Glutamatergic neuron (in vitro differentiated cells): ENCODE data around the gene ZNF629. TPM values are rescaled to one million over a fixed set of nuclear protein-coding genes. Genes with fewer than 3 reads are reported as not detected.

Source experiments
- DNase-seq: peaks from one replicate; pipeline ENCODE4 v3.0.0; 2022
- H3K27ac Mint-ChIP-seq: one replicate; pipeline ENCODE4 v1.8.0; 2020; ENCODE audit warnings: mild to moderate bottlenecking, mixed read lengths, inconsistent platforms; ENCODE audit not compliant: unreplicated experiment
- H3K27me3 Mint-ChIP-seq: one replicate; pipeline ENCODE4 v1.8.0; 2020; ENCODE audit warnings: mild to moderate bottlenecking, moderate library complexity, mixed read lengths, inconsistent platforms; ENCODE audit not compliant: unreplicated experiment
- H3K36me3 Mint-ChIP-seq: one replicate; pipeline ENCODE4 v1.8.0; 2020; ENCODE audit warnings: mild to moderate bottlenecking, mixed read lengths, inconsistent platforms; ENCODE audit not compliant: unreplicated experiment
- H3K4me1 Mint-ChIP-seq: one replicate; pipeline ENCODE4 v1.8.0; 2020; ENCODE audit warnings: mild to moderate bottlenecking, low read depth, mixed read lengths, inconsistent platforms; ENCODE audit not compliant: unreplicated experiment
- H3K4me3 Mint-ChIP-seq: one replicate; pipeline ENCODE4 v1.8.0; 2020; ENCODE audit warnings: mild to moderate bottlenecking, mixed read lengths, inconsistent platforms; ENCODE audit not compliant: unreplicated experiment
- H3K9me3 Mint-ChIP-seq: one replicate; pipeline ENCODE4 v1.8.0; 2020; ENCODE audit warnings: mild to moderate bottlenecking, moderate library complexity, mixed read lengths, inconsistent platforms; ENCODE audit not compliant: unreplicated experiment
- total RNA-seq: library from RNA; stranded (reverse); fragmentation: NEBNext Ultra II Directional; extraction: Animal tissue kit (Norgen Biotek cat#: 25700); gene quantifications from one replicate; pipeline ENCODE4 v1.2.1, GENCODE V29; 2021; ENCODE audit not compliant: unreplicated experiment
- TF ChIP-seq, protein P1 (sequence below): fragments of 200-600 bp; sonication (generic); IDR thresholded peaks from one replicate; pipeline ENCODE4 v1.5.0; 2021; ENCODE audit not compliant: partially characterized antibody, unreplicated experiment

Gene ZNF629
- total RNA-seq, 1 donor from 2014 or later, result 42.5 TPM

DNA sequence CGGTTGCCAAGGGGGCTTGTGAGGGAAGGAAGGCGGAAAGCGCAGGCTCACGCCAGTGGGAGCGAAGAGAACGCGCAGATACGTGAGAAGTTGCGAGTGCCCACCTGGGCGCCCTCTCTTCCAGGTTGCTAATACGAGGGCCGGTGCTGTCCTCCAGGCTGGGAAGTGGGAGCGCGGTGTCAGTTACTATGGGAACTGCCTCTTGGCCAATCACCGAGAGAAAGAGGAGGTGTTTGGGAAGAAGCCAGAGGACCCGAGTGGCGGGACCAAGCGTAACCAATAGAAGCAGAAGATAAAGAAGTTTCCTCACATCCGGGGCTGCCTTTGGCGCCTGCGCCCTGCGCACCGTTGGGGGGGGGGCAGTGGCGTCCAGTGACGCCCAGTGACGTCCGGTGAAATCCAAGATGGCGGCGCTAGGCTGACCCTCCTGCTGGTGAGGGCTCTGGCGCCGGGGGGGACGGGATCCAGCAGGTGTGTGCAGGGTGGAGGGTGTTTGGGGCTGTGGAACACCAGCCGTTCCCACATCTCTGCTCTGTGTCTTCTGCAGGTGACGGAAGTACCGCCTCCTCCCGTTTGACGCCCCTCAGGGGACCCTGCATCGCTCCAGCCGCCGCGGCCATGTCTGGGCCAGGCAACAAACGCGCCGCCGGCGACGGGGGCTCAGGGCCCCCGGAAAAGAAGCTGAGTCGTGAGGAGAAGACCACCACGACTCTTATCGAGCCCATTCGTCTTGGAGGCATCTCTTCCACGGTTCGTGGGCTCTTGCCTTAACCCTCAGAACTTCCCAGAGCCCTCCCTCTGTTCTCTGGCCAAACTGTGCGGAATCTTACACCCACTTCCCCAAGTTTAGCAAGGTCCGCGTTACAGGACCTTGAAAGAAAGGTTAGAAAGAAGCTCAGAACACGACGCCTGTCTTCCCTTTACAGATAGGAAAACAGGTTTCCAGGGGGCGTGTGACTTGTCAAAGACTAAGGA is 24.8 kb downstream of the ZNF629 start, which contains the start of the genes CFAP119 and RNF40:
Gene CFAP119, minus strand, starts transcription at position 135 of the 975 bp plus-strand sequence. CDS start 314 bp downstream, outside the sequence.
Gene RNF40, plus strand, starts transcription at position 395 of the 975 bp plus-strand sequence. Its CDS starts 224 bp downstream, at position 619.
- peak; percentile 97 for DNase-seq
- peaks cover 9% of the 10 kb centered on the region for H3K36me3 Mint-ChIP-seq
- H3K4me3 Mint-ChIP-seq, result peak within 1 kb of the TSS; percentile 93
- peaks cover 9% of the 10 kb centered on the region for H3K27me3 Mint-ChIP-seq
- peaks cover 13% of the 10 kb centered on the region for H3K4me1 Mint-ChIP-seq
- TF ChIP-seq, protein P1, sequence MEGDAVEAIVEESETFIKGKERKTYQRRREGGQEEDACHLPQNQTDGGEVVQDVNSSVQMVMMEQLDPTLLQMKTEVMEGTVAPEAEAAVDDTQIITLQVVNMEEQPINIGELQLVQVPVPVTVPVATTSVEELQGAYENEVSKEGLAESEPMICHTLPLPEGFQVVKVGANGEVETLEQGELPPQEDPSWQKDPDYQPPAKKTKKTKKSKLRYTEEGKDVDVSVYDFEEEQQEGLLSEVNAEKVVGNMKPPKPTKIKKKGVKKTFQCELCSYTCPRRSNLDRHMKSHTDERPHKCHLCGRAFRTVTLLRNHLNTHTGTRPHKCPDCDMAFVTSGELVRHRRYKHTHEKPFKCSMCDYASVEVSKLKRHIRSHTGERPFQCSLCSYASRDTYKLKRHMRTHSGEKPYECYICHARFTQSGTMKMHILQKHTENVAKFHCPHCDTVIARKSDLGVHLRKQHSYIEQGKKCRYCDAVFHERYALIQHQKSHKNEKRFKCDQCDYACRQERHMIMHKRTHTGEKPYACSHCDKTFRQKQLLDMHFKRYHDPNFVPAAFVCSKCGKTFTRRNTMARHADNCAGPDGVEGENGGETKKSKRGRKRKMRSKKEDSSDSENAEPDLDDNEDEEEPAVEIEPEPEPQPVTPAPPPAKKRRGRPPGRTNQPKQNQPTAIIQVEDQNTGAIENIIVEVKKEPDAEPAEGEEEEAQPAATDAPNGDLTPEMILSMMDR, result no peak
- H3K9me3 Mint-ChIP-seq, result peaks cover 8% of the 10 kb centered on the region
- H3K27ac Mint-ChIP-seq, result peak within 1 kb of the TSS; percentile 81

- Mint-ChIP-seq H3K9me3 (peaks cover 7% of the 10 kb centered on the region), H3K27ac (peak overlapping the region; percentile 56), H3K4me3 (peak overlapping the region; percentile 93), H3K27me3 (peaks cover 7% of the 10 kb centered on the region), H3K4me1 (peaks cover 13% of the 10 kb centered on the region), H3K36me3 (peaks cover 6% of the 10 kb centered on the region)
- DNase-seq, result no peak
- TF ChIP-seq, protein P1, result no peak
Measured at GRCh38 chr16:30761427-30761927, 25.5 kb downstream of the ZNF629 start.

GRCh38 chr16:30760577-30761426 is 26.2 kb downstream of the ZNF629 start:
- peaks cover 7% of the 10 kb centered on the region for H3K9me3 Mint-ChIP-seq
- DNase-seq, result peak; percentile 60
- peaks cover 6% of the 10 kb centered on the region for H3K36me3 Mint-ChIP-seq
- H3K4me1 Mint-ChIP-seq, result peaks cover 13% of the 10 kb centered on the region
- peaks cover 7% of the 10 kb centered on the region for H3K27me3 Mint-ChIP-seq
- peak overlapping the region; percentile 56 for H3K27ac Mint-ChIP-seq
- H3K4me3 Mint-ChIP-seq, result peak overlapping the region; percentile 93
- TF ChIP-seq, protein P1, result no peak

GRCh38 chr16:30760001-30760559 is 26.9 kb downstream of the ZNF629 start:
- H3K27ac Mint-ChIP-seq, result no peak overlapping the region
- peak overlapping the region; percentile 93 for H3K4me3 Mint-ChIP-seq
- peaks cover 13% of the 10 kb centered on the region for H3K4me1 Mint-ChIP-seq
- TF ChIP-seq, protein P1, result no peak
- DNase-seq, result no peak
- H3K9me3 Mint-ChIP-seq, result peaks cover 7% of the 10 kb centered on the region
- peaks cover 5% of the 10 kb centered on the region for H3K27me3 Mint-ChIP-seq
- peaks cover 6% of the 10 kb centered on the region for H3K36me3 Mint-ChIP-seq
